Measurements from ENCODE around the gene OCA2. TPM values are rescaled to one million over a fixed set of nuclear protein-coding genes. Genes with fewer than 3 reads are reported as not detected.

The OCA2 gene
- total and polyA plus RNA-seq, 2 of the 4 experiments (the other 2 are of a cell fraction) = under 0.01 to 0.03 TPM

GRCh38 chr15:28026764-28027713 lies 72.1 kb downstream of the OCA2 start:
- Histone ChIP-seq H3K4me3 (ENCODE audit: insufficient read depth, low read depth, low read length) (no peak overlapping the region), H3K4ac (ENCODE audit: low read depth, low read length) (no peak overlapping the region), H3K27ac (ENCODE audit: insufficient read depth, low read length) (no peak overlapping the region), H3K4me1 (ENCODE audit: control insufficient read depth, insufficient read depth, low read length) (no peaks in the 10 kb centered on the region), H3K9ac (ENCODE audit: low read depth, low read length) (no peak overlapping the region), H2BK20ac (ENCODE audit: low read depth, low read length) (no peak overlapping the region), H2AK9ac (replicated peaks; ENCODE audit: low read depth, low read length, poor library complexity) (no peak overlapping the region), H3K14ac (replicated peaks; ENCODE audit: low read depth, low read length) (no peak overlapping the region), H3K56ac (ENCODE audit: extremely low read depth, insufficient read depth, low read length) (no peak overlapping the region), H4K91ac (ENCODE audit: insufficient read depth, low read depth, low read length) (no peak overlapping the region), H2BK5ac (ENCODE audit: low read depth, low read length, poor library complexity, severe bottlenecking) (no peak overlapping the region), H2AFZ (replicated peaks; ENCODE audit: low read length, poor library complexity) (no peak overlapping the region), H4K20me1 (ENCODE audit: insufficient read depth, low read length) (no peaks in the 10 kb centered on the region), H3K79me1 (ENCODE audit: low read depth in 1 of 2, low read length in 2 of 2) (no peaks in the 10 kb centered on the region), H3K27me3 (ENCODE audit: control insufficient read depth, insufficient read depth, low read length) (no peaks in the 10 kb centered on the region), H3K18ac (ENCODE audit: low read depth, low read length) (no peak overlapping the region), H2AK5ac (ENCODE audit: low read depth, low read length) (no peak overlapping the region), H3K23ac (ENCODE audit: low read depth, low read length) (no peak overlapping the region), H2BK120ac (ENCODE audit: low read depth, low read length) (no peak overlapping the region), H4K8ac (ENCODE audit: low read depth in 2 of 2, low read length in 2 of 2) (no peak overlapping the region), H3K9me3 (ENCODE audit: control insufficient read depth, insufficient read depth, low read length) (peaks cover 10% of the 10 kb centered on the region), H4K5ac (ENCODE audit: low read depth, low read length) (no peak overlapping the region), H3K4me2 (ENCODE audit: low read depth, low read length) (no peak overlapping the region), H3K9me1 (ENCODE audit: insufficient read depth, low read length) (no peaks in the 10 kb centered on the region), H3K36me3 (ENCODE audit: control insufficient read depth, insufficient read depth, low read length) (no peaks in the 10 kb centered on the region), H2BK15ac (ENCODE audit: low read depth, low read length) (no peak overlapping the region)
- BruUV-seq (replicated peaks) = no TSS peak
- 100% methylated on average over 9 of the region's 45 CpGs; no CpG with 5 or more reads in 1 of the 2 experiments for WGBS, 2 experiments (ENCODE audit: extremely low coverage in 2 of 2, insufficient read length in 1 of 2)
- DNase-seq = no peak
- dilution Hi-C loops (cut with HindIII; ENCODE audit: low sequenced_read_pairs, unreplicated experiment) (no loop called here), in situ Hi-C loops (cut with MboI; ENCODE audit: low sequenced_read_pairs) (no loop called here), intact Hi-C loops (cut with micrococcal nuclease) (no loop called here)
- no peak for ATAC-seq (ENCODE audit: low read depth)
- CTCF ChIA-PET = no interaction called here
- POLR2A ChIA-PET (ENCODE audit: unreplicated experiment) = no interaction called here
- TF ChIP-seq MAZ (IDR thresholded peaks at IDR 0.05; ENCODE audit: borderline replicate concordance, low read depth, low read length) (no peak), CTCF (conservative IDR thresholded peaks at IDR 0.05; ENCODE audit: low read depth, low read length) (no peak), RFX5 (IDR thresholded peaks at IDR 0.05; ENCODE audit: low read depth, low read length) (no peak), BHLHE40 (IDR thresholded peaks at IDR 0.05; ENCODE audit: low read depth, low read length) (no peak), FOS (IDR thresholded peaks at IDR 0.05; ENCODE audit: low read depth, low read length) (no peak), CHD1 (IDR thresholded peaks at IDR 0.05; ENCODE audit: low read depth, low read length) (no peak), MXI1 (IDR thresholded peaks at IDR 0.05; ENCODE audit: borderline replicate concordance, low read depth, low read length) (no peak), RCOR1 (IDR thresholded peaks at IDR 0.05; ENCODE audit: insufficient replicate concordance, low read length) (no peak), NFE2L2 (IDR thresholded peaks at IDR 0.05; ENCODE audit: low read depth, low read length) (no peak), POLR2A (IDR thresholded peaks at IDR 0.05; ENCODE audit: low read depth, low read length) (no peak), RAD21 (IDR thresholded peaks at IDR 0.05; ENCODE audit: low read length) (no peak), CEBPB (IDR thresholded peaks at IDR 0.05; ENCODE audit: low read depth, low read length) (no peak), MAFK (IDR thresholded peaks at IDR 0.05; ENCODE audit: low read depth, low read length) (no peak)
- TF ChIP-seq, protein P1, sequence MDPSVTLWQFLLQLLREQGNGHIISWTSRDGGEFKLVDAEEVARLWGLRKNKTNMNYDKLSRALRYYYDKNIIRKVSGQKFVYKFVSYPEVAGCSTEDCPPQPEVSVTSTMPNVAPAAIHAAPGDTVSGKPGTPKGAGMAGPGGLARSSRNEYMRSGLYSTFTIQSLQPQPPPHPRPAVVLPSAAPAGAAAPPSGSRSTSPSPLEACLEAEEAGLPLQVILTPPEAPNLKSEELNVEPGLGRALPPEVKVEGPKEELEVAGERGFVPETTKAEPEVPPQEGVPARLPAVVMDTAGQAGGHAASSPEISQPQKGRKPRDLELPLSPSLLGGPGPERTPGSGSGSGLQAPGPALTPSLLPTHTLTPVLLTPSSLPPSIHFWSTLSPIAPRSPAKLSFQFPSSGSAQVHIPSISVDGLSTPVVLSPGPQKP (IDR thresholded peaks at IDR 0.05; ENCODE audit: borderline replicate concordance, low read depth, low read length) = no peak
- TF ChIP-seq, protein P2, sequence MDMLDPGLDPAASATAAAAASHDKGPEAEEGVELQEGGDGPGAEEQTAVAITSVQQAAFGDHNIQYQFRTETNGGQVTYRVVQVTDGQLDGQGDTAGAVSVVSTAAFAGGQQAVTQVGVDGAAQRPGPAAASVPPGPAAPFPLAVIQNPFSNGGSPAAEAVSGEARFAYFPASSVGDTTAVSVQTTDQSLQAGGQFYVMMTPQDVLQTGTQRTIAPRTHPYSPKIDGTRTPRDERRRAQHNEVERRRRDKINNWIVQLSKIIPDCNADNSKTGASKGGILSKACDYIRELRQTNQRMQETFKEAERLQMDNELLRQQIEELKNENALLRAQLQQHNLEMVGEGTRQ (IDR thresholded peaks at IDR 0.05; ENCODE audit: low read depth, low read length) = no peak

Data from IMR-90 (cell line).